Endothelial cell (in vitro differentiated cells): ENCODE results near the gene SHC2. TPM values are rescaled to one million over a fixed set of nuclear protein-coding genes. Genes with fewer than 3 reads are reported as not detected.
"Not testable (repeated sequence)": the region's sequence is repeated elsewhere in the genome, so short reads cannot be mapped to it uniquely, and the experiment has no call there.

Source experiments
- DNase-seq: peaks from one replicate; pipeline ENCODE4 v3.0.0; 2021; ENCODE audit warnings: low spot score
- H3K27ac Mint-ChIP-seq: one replicate; pipeline ENCODE4 v1.8.0; 2021; ENCODE audit warnings: mixed read lengths, inconsistent platforms; ENCODE audit not compliant: unreplicated experiment
- H3K27me3 Mint-ChIP-seq: one replicate; pipeline ENCODE4 v1.8.0; 2021; ENCODE audit warnings: mild to moderate bottlenecking, moderate library complexity, mixed read lengths, inconsistent platforms; ENCODE audit not compliant: unreplicated experiment
- H3K36me3 Mint-ChIP-seq: one replicate; pipeline ENCODE4 v1.8.0; 2021; ENCODE audit warnings: mild to moderate bottlenecking, low read depth, mixed read lengths, inconsistent platforms; ENCODE audit not compliant: unreplicated experiment
- H3K4me1 Mint-ChIP-seq: one replicate; pipeline ENCODE4 v1.8.0; 2021; ENCODE audit warnings: mild to moderate bottlenecking, mixed read lengths, inconsistent platforms; ENCODE audit not compliant: unreplicated experiment
- H3K4me3 Mint-ChIP-seq: one replicate; pipeline ENCODE4 v1.8.0; 2021; ENCODE audit warnings: mild to moderate bottlenecking, mixed read lengths, inconsistent platforms; ENCODE audit not compliant: unreplicated experiment
- H3K9me3 Mint-ChIP-seq: one replicate; pipeline ENCODE4 v1.8.0; 2021; ENCODE audit warnings: mixed read lengths, inconsistent platforms; ENCODE audit not compliant: unreplicated experiment
- CTCF ChIP-seq: fragments of 200-600 bp; sonication (generic); IDR thresholded peaks from one replicate; pipeline ENCODE4 v1.5.0; 2021; ENCODE audit warnings: antibody characterized with exemption; ENCODE audit not compliant: unreplicated experiment
- total RNA-seq: library from RNA; stranded (reverse); fragmentation: NEBNext Ultra II Directional; extraction: Animal tissue kit (Norgen Biotek cat#: 25700); gene quantifications from one replicate; pipeline ENCODE4 v1.2.1, GENCODE V29; 2021; ENCODE audit not compliant: unreplicated experiment

SHC2 gene
- total RNA-seq, 1 donor from 2014 or later, result 46.9 TPM

GRCh38 chr19:452829-453228, 8.0 kb downstream of the SHC2 start:
- Mint-ChIP-seq H3K4me3 (no peak overlapping the region), H3K9me3 (no peaks in the 10 kb centered on the region), H3K36me3 (peaks cover 14% of the 10 kb centered on the region), H3K27me3 (peaks cover 13% of the 10 kb centered on the region), H3K27ac (no peak overlapping the region), H3K4me1 (no peaks in the 10 kb centered on the region)
- DNase-seq, result no peak
- TF ChIP-seq CTCF, result no peak

DNA sequence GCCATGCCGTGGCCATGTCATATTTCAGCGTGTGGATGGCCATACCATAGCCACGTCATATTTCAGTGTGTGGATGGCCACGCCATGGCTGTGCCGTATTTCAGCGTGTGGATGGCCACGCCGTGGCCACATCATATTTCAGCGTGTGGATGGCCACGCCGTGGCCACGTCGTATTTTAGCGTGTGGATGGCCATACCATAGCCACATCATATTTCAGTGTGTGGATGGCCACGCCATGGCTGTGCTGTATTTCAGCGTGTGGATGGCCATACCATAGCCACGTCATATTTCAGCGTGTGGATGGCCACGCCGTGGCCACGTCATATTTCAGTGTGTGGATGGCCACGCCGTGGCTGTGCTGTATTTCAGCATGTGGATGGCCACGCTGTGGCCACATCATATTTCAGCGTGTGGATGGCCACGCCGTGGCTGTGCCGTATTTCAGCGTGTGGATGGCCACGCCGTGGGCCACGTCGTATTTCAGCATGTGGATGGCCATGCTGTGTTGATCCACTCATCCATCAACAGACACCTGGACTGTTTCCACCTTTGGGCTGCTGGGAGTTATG, 9.8 kb downstream of the SHC2 start:
- H3K36me3 Mint-ChIP-seq, H3K27ac Mint-ChIP-seq, H3K4me3 Mint-ChIP-seq, DNase-seq, H3K9me3 Mint-ChIP-seq, H3K4me1 Mint-ChIP-seq: not testable (repeated sequence)
- H3K27me3 Mint-ChIP-seq, result peaks cover 10% of the 10 kb centered on the region

DNA sequence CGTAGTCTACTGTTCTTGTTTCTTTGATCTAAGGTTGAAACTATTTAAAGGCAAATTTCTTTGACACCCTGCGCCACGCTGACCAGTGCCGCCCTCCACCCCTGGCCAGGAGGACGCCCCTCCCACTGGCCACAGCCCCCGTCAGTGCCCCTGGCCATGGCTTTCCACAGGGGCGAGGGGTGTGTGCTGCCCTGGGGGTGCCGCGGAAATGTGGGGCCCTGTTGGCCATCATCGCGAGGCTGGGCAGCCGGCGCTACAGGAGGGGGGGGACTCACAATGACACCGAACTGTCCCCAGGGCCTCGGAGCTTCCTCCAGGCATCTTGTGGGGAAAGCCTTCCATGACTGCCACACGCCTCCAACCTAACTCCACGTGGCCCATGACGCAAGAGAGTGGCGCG, 10.9 kb downstream of the SHC2 start:
- H3K36me3 Mint-ChIP-seq, result peaks cover 8% of the 10 kb centered on the region
- no peak overlapping the region for H3K27ac Mint-ChIP-seq
- peaks cover 10% of the 10 kb centered on the region for H3K27me3 Mint-ChIP-seq
- H3K9me3 Mint-ChIP-seq, result no peaks in the 10 kb centered on the region
- H3K4me3 Mint-ChIP-seq, result no peak overlapping the region
- no peak for TF ChIP-seq CTCF
- DNase-seq, result no peak
- no peaks in the 10 kb centered on the region for H3K4me1 Mint-ChIP-seq

DNA sequence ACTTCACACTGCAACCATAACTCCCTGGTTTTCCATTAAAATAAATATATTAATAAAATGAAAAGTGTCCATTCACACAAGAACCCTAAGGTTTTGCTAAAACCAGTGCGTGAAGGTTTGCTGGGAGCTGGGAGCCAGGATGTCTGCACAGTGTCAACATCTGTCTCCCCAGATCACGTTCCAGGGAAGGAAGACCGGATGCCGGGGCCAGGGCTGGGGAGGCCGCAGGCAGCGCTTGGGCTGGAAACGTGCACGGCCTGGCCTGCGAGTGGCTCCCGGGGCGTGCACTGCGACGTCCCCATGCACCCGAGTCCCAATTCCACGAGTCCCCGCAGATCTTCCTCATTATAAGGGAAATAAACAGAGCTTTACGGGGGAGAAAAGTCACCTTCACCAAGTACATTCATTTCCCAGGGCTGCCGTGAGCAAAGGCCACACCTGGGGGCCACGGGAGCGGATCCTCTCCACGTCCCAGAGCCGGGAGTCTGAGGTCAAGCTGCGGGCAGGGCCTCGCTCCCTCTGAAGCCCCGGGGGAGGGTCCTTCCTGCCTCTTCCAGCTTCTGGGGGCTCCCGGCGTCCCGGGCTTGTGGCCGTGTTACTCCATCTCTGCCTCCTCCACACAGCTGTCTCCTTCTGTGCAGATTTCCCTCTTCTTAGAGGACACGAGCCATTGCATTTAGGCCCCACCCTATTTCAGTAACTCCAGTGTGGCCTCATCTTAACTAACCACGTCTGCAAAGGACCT, 12.8 kb downstream of the SHC2 start:
- H3K4me1 Mint-ChIP-seq, result no peaks in the 10 kb centered on the region

DNA sequence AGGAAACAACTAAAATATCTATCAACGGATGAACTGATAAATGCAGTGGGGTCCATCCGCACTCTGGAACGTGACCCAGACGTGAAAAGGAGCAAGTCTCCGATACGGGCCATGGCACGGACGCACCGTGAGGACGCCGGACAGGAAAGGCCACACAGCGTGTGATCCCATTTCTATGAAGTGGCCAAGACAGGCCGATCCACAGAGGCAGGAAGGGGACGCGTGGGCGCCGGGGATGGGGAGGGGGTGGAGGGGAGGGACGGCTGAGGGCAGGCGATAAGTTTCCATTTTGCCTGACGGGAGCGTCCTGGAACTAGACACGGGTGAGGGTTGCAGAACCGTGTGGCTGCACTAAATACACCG, 13.8 kb downstream of the SHC2 start:
- DNase-seq, result no peak
- Mint-ChIP-seq H3K27ac (no peak overlapping the region), H3K27me3 (peaks cover 7% of the 10 kb centered on the region), H3K36me3 (peaks cover 8% of the 10 kb centered on the region), H3K4me3 (no peak overlapping the region), H3K4me1 (no peaks in the 10 kb centered on the region), H3K9me3 (peaks cover under 1% of the 10 kb centered on the region)
- TF ChIP-seq CTCF, result no peak

More for the DNA sequence above, 12.8 kb downstream of the SHC2 start:
- no peak for TF ChIP-seq CTCF
- Mint-ChIP-seq H3K4me3 (no peak overlapping the region), H3K9me3 (no peaks in the 10 kb centered on the region), H3K27ac (no peak overlapping the region), H3K36me3 (peaks cover 6% of the 10 kb centered on the region), H3K27me3 (peaks cover 7% of the 10 kb centered on the region)
- DNase-seq, result no peak
